ENCODE results near the gene USF1. TPM values are rescaled to one million over a fixed set of nuclear protein-coding genes. Genes with fewer than 3 reads are reported as not detected.

The USF1 gene
- total RNA-seq, 1 experiment from 2014 or later = 59.2 TPM

DNA sequence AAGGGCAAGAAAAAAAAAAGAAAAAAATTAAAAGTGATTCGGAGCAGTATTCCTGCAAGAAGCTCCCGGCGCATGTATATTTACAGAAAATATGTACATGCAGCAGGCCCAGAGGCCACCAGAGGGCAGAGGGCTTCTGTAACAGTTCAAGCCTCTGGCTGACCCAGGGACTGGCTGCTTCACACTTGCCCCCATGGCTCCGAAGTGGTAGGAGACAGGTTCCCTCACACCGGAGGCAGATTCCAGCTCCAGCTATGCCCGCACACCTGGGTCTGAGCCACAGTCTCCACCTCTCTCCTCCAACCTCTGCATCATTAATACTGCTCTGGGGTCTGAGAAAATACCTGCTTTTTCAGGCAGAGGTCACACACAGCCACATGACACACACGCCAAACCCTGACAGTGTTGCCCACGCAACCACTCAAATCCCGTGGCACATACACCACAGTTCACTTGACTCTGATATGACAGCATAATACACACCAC is 26.2 kb upstream of the USF1 start:
- H4K8ac ChIP-seq (replicated peaks; ENCODE audit: insufficient read length, low read depth, low read length) = no peak overlapping the region
- H2BK5ac ChIP-seq (ENCODE audit: insufficient read length, low read length) = no peak overlapping the region
- H3K79me2 ChIP-seq (ENCODE audit: insufficient read depth, low read length) = no peaks in the 10 kb centered on the region
- no peak overlapping the region for H2AFZ ChIP-seq (ENCODE audit: low read length)
- H4K91ac ChIP-seq (ENCODE audit: insufficient read length, low read depth, low read length) = no peak overlapping the region
- Mint-ChIP-seq H3K4me3 (no peak overlapping the region), H3K27me3 (ENCODE audit: low read depth) (peaks cover 11% of the 10 kb centered on the region), H3K36me3 (ENCODE audit: insufficient read depth in 1 of 3, low read depth in 3 of 3) (no peaks in the 10 kb centered on the region), H3K27ac (no peak overlapping the region), H3K4me1 (peaks cover 12 to 15% of the 10 kb centered on the region in 2 experiments), H3K9me3 (no peaks in the 10 kb centered on the region; a peak in 1 of 5 replicates)
- H3T11ph ChIP-seq (ENCODE audit: low read length) = no peak overlapping the region
- H4K5ac ChIP-seq (ENCODE audit: insufficient read length, low read depth, low read length) = no peak overlapping the region
- H3K4ac ChIP-seq (ENCODE audit: low read depth, low read length) = no peak overlapping the region
- no peaks in the 10 kb centered on the region for H3K27me3 ChIP-seq (ENCODE audit: insufficient read depth, low read length)
- H3K79me1 ChIP-seq (ENCODE audit: insufficient read depth, low read depth, low read length, poor library complexity, severe bottlenecking) = no peaks in the 10 kb centered on the region
- H3K14ac ChIP-seq (ENCODE audit: insufficient read depth, low read length) = no peak overlapping the region
- no peak overlapping the region for H2BK20ac ChIP-seq (ENCODE audit: low read depth, low read length, poor library complexity, severe bottlenecking)
- no peak overlapping the region for H2BK12ac ChIP-seq (ENCODE audit: insufficient read length, low read depth, low read length)
- no peak overlapping the region for H3K4me2 ChIP-seq (ENCODE audit: insufficient read depth, insufficient read length, low read length)
- DNase-seq = peak; percentile 77
- no peaks in the 10 kb centered on the region for H3K4me1 ChIP-seq (ENCODE audit: insufficient read depth, low read length)
- H2BK120ac ChIP-seq (ENCODE audit: low read depth, low read length, poor library complexity, severe bottlenecking) = no peak overlapping the region
- H3K23me2 ChIP-seq (ENCODE audit: insufficient read length, low read depth, low read length, poor library complexity, severe bottlenecking) = no peaks in the 10 kb centered on the region
- TF ChIP-seq, protein P1, sequence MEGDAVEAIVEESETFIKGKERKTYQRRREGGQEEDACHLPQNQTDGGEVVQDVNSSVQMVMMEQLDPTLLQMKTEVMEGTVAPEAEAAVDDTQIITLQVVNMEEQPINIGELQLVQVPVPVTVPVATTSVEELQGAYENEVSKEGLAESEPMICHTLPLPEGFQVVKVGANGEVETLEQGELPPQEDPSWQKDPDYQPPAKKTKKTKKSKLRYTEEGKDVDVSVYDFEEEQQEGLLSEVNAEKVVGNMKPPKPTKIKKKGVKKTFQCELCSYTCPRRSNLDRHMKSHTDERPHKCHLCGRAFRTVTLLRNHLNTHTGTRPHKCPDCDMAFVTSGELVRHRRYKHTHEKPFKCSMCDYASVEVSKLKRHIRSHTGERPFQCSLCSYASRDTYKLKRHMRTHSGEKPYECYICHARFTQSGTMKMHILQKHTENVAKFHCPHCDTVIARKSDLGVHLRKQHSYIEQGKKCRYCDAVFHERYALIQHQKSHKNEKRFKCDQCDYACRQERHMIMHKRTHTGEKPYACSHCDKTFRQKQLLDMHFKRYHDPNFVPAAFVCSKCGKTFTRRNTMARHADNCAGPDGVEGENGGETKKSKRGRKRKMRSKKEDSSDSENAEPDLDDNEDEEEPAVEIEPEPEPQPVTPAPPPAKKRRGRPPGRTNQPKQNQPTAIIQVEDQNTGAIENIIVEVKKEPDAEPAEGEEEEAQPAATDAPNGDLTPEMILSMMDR (conservative IDR thresholded peaks at IDR 0.05) = peak; percentile 83
- no peak overlapping the region for H3K23ac ChIP-seq (ENCODE audit: insufficient read length, low read depth, low read length)
- H3K27ac ChIP-seq (ENCODE audit: insufficient read length, low read depth, low read length) = no peak overlapping the region
- no CpG with 5 or more reads among the region's 9 CpGs for WGBS (ENCODE audit: extremely low coverage, insufficient read length, low lambda C conversion rate)
- no peak overlapping the region for H2AK5ac ChIP-seq (ENCODE audit: insufficient read length, low read length)
- H3K9ac ChIP-seq (ENCODE audit: extremely low read depth, insufficient read length, low read length) = no peak overlapping the region
- no peak overlapping the region for H2BK15ac ChIP-seq (ENCODE audit: low read depth, low read length)
- H3K18ac ChIP-seq (ENCODE audit: insufficient read length, low read depth, low read length) = no peak overlapping the region
- no peaks in the 10 kb centered on the region for H3K9me3 ChIP-seq (ENCODE audit: control insufficient read depth, low read depth, low read length)
- no peak overlapping the region for H3K56ac ChIP-seq (ENCODE audit: insufficient read length, low read depth, low read length)
- H4K20me1 ChIP-seq (ENCODE audit: control insufficient read depth, insufficient read depth, insufficient read length) = no peaks in the 10 kb centered on the region
